SK-N-SH treated with all-trans-retinoic acid at 6 μM for 48 hours (cell line): ENCODE results near the gene GLYAT.

Experiments
- BACH2 ChIP-seq: fragments of 250-450 bp; sonication (Bioruptor Pico); IDR thresholded peaks from 2 replicates; pipeline ENCODE4 v1.9.0; 2021; ENCODE audit warnings: mild to moderate bottlenecking, borderline replicate concordance
- CREB5 ChIP-seq: fragments of 250-450 bp; sonication (Bioruptor Pico); IDR thresholded peaks from 2 replicates; pipeline ENCODE4 v1.5.1; 2020; ENCODE audit warnings: low read depth, mild to moderate bottlenecking, moderate library complexity
- PATZ1 ChIP-seq: fragments of 250-450 bp; sonication (Bioruptor Pico); IDR thresholded peaks from 2 replicates; pipeline ENCODE4 v1.8.0; 2020; ENCODE audit warnings: mild to moderate bottlenecking, moderate library complexity, borderline replicate concordance

DNA sequence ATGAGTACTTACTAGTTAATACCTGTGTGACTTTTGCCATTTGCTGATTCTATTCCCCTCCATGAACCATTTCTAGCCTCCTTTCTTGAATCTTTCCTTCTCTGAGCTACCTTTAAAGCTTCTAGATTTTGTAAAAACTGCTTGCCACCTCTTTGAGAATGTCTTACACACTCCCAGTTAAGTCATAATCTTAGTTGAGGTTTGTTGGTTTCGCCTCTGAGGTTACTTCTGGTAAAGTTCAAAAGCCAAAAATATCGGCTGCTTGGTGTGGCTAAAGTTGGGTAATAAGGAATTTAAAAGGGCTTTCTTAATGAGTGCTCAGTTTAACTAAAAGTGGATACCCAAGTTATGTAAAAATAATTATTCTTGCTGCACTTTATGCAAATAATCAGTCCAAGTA lies 10.4 kb upstream of the GLYAT start:
- TF ChIP-seq BACH2 (CRISPR knock-in tag), result no peak
- TF ChIP-seq CREB5 (CRISPR knock-in tag), result no peak
- no peak for TF ChIP-seq PATZ1 (CRISPR knock-in tag)
